NCI-H2081 (cell line): ENCODE data around the gene ERBB4.
"Not testable (repeated sequence)": the region's sequence is repeated elsewhere in the genome, so short reads cannot be mapped to it uniquely, and the experiment has no call there.

ENCODE experiments used
- DNase-seq, 2 experiments: peaks; one replicate each; lab custom pipeline; 2025; lab: John Stamatoyannopoulos, UW

Gene ERBB4

DNA sequence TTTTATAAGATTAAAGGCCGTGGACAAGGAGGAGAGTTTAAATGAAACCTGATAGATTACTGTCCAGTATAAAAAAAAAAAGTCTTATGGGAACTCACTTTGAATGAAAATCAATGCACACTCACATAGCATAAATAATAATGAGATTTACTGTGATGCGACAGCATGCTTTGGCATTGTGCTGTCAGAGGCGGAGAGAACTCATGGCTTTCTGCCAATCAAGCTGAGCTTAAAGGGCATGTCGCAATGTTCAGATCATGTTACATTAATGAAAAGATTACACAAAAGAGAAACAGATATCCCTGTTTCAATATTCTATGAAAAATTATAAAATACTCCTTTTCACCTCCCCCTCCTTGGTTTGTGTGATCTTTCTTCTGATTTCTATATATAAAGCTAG lies 310.8 kb downstream of the ERBB4 start:
- DNase-seq, result peak; percentile 71 to 87

DNA sequence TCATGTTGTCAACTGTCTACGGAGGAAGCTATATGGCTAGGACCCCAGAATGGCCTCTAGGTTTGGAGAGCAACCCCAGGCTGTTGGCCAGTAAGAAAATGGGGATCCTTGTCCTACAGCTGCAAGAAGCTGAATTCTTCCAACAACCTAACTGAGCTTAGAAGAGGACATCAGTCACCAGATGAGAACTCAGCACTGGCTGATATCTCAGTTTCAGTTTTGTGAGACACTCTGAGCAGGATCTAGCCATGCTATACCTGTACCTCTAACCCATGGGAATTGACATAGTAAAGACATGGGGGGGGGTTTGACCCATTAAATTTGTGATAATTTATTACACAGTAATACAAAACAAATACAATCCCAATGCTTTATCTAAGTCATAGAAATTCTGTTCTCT lies 312.5 kb downstream of the ERBB4 start:
- DNase-seq, result no peak

DNA sequence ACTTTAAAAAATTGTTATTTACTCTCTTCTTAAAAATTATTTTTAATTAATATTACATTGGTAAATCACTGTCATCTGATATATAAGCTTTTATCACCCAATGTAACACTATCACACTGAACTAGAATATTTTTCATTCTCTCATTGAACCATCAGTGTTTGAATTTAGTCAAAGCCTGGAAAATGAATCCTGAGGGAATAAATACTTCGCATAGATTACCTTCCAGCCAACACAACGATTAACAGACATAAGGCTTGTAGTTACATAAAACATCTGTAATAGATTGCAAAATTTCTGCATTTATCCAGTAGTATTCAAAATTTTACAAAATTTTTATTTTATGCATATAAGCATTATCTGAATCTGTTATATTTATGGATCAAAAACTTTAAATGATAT lies 314.9 kb downstream of the ERBB4 start:
- DNase-seq, result no peak

DNA sequence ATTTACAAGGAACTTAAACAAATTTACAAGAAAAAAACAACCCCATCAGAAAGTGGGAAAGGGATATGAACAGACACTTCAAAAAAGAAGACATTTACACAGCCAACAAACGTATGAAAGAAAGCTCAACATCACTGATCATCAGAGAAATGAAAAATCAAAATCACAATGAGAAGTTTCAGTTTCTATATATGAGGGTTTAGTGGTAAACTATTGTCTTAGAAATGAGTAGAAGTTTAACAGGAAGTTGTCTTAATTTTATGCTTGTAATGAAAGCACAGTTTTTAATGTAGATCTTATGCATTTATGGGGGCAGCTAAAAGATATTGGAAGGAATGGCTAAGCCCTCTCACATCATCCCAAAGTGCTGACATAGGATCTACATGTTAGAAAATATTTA lies 325.4 kb downstream of the ERBB4 start:
- DNase-seq, result no peak

DNA sequence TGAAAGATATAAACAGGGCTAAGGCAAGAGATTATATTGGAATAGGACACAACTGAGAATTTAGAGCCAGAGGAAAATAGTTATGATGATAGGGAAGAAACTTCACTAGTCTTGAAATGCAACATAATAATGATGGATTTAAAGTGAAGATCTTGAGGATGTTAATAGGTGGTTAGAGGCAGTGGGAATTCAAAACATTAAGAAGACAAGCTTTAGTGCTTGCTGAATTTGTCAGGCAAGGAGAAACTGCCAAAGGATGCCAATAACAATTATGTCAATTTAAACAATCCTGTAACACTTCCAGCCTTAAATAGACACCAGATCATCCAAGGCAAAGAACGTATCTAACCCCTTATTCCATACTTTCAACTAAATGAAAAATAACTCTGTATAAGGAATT lies 330.1 kb downstream of the ERBB4 start:
- no peak for DNase-seq

DNA sequence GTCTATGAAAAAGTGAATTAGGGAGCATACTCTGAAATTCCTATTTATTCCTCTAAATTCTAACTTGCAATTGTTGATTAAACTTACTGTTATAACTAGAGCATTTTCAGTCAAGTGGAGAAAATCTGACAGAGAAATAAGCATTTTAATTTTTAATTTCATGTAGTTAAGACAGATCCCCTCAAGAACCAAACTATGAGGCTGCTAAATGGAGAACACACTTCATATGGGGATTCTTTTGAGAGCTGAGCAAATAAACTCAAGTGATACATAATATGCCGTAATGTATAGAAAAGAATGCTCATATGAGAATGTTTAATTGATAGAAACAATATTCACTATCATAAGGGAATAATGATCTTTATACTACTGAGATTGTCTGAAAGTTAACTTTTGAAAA lies 340.8 kb downstream of the ERBB4 start:
- DNase-seq, result no peak

DNA sequence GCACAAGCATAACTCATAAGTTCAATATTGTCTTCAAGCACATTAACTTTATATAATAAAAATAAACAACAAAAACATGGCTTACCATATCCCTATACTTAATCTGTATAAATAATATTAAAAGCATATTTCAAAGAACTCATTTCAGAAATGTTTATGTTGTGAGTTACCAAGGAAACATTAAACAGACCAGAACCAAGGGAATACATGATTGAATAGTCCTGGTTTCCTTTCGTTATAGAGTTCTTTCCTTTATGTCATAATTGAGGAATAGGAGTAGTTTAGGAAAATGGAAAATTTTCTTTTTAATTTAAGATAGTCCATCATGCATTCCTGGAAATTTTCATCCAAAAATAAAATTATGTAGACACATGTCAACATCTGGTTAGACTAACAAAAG lies 343.0 kb downstream of the ERBB4 start:
- peak; percentile 10 to 46 for DNase-seq

DNA sequence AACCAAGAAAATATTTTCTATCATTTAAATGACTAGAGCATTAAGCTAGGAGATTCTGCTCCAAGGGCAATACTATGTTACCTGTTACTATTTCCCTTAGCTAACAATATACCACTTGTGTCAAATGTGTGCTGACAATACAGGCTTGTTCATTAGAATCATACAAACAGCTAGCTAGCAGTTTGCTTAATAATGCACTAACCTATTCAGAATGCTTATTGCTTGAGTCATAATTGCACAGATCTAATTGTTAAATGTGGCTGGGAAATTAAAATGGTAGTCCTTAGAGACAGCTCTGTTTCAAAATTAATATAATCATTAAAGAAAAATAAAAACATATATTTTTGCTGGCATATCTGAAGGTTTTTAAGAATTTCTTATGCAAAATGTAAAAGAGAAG lies 344.2 kb downstream of the ERBB4 start:
- peak in 1 of 2 experiments; percentile 27 for DNase-seq

DNA sequence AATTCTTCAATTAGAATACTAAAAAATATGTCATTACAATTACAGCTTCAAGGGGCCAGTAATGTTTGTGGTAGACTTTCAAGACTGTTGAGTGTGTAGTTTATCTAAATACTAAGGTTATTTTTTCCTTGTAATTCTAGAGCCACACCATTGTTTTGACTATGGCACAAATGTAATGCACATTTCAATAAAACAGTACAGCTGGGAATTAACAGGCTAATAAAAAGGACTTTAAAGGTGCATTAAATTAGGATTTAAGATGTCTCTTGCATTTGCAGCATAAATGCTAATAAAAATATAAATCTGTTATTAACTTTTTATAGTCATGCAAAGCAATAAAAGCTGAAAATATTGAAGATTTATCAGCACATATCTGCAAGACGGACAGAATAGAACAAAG lies 344.8 kb downstream of the ERBB4 start:
- DNase-seq, result no peak

DNA sequence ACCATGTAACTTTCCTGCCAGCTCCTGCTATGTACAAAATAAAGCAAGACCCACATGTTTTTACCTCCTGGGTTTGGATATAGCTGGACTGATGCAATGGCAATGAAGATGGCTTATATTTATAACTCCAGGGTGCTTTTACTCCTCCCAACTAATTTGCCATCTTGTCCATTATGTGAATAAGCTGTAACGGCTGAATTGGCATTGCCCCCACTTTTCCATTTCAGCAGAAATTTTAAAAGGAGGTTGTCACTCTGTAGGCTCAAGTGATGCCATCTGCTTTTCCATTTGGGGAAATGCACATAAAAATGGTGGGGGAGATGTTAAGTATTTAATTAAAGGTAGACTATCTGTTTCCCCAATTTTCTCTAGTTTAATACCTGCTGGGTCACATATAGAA lies 345.5 kb downstream of the ERBB4 start:
- peak; percentile 82 to 96 for DNase-seq

DNA sequence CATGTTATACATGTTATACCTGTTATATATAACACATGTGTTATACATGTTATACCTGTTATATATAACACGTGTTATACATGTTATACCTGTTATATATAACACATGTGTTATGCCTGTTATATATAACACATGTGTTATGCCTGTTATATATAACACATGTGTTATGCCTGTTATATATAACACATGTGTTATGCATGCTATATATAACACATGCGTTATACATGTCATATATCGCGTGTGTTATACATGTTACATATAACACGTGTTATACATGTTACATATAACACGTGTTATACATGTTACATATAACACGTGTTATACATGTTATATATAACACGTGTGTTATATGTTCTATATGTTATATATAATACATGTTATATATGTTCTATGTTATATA lies 347.2 kb downstream of the ERBB4 start:
- not testable (repeated sequence) for DNase-seq

DNA sequence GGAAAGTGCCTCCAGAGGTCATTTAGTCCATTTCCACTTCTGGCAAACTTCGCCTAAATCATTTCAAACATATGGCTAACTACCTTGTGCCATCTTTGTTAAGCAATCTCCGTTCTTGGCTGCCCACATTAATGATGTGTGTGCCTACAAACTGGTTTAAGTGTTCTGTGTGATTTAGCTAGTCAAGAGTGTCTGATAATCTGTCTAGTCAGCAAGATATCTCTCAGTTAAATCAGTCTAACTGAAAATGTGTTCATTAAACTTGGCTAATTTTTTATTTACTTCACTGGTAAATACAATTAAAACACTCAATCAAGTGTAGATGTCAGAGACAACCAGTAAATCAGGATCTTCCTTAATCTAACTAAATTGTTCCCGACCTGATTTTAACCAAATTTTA lies 352.4 kb downstream of the ERBB4 start:
- no peak for DNase-seq

DNA sequence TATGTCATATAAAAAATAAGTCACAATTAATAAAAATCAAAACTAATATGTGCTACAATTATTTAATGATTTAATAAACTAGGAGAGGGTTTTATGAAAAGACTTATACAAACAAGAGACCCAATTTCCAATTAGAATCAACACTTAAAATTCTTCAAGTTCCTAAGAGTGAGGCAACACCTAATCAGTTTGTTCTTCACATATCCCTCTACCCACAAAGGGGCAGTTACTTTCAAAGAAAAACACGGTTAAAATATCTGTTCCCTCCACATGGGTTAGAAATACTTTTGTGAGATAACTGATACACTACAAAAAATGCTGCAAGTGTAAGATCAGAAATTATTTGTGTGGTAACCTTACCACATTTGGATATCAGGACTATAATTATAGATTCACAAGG lies 357.0 kb downstream of the ERBB4 start:
- DNase-seq, result no peak

DNA sequence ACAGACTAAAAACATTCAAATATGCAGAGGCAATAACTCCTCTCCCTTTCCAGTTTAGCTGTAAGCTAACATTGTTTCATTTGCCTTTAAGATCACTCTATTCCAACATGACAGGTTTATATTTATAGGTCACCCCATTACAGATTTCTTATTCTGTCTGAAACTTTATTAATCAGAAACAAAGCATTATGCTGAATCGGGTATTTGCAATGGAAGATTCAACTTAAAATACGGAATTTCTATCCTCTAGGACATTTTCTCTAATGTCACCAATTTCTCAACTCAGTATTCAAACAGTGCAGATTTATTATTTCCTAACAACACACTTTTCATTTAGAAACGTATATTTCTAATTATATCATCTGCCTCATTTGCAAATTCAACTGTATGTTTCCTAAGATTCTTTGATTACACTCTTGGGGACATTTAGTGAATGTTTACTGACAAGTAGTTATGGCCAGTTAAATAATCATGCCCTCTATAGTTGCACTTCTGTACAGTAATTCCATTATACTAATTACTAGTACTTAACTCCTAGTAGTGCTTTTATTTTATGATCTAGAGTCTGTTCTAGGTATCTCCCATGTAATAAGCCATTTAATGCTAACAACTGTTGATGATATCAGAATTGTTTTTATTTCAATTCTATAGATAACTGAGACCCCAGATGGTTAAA lies 358.1 kb downstream of the ERBB4 start:
- peak in 1 of 2 experiments; percentile 4 for DNase-seq

DNA sequence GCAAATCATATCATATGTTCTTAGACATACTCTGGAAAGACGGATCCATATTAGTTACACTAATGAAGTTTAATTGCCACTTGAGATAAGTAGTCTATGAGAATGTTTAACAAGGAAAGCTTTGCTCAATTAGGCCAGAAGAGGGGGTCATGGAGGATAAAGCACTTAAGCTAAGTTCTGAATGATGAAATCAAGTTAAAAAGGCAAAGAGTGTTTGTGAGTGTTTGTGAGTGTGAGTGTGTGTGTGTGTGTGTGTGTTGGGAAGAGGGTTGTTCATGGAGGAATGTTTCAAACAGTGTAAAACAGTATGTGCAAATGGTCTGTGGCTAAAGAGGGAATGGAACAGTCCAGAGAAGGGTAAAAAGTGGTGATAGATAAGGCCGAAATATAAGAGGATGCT lies 360.9 kb downstream of the ERBB4 start:
- peak in 1 of 2 experiments; percentile 4 for DNase-seq

DNA sequence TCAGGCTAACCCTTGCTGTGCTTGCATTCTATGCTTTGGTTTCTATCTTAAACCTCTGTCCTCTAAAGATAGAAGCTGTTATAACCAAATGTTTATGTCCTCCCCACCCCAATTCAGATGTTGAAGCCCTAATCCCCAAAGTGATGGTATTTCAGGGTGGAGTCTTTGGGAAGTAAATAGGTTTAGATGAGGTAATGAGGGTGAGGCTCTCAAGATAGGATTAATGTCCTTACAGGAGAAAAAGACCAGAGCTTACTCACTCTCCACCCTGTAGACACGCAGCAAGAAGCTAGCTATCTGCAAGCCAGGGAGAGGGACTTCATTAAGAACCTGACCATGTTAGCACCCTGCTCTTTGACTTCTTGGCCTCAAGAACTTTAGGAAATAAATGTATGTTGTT lies 362.5 kb downstream of the ERBB4 start:
- DNase-seq, result no peak

DNA sequence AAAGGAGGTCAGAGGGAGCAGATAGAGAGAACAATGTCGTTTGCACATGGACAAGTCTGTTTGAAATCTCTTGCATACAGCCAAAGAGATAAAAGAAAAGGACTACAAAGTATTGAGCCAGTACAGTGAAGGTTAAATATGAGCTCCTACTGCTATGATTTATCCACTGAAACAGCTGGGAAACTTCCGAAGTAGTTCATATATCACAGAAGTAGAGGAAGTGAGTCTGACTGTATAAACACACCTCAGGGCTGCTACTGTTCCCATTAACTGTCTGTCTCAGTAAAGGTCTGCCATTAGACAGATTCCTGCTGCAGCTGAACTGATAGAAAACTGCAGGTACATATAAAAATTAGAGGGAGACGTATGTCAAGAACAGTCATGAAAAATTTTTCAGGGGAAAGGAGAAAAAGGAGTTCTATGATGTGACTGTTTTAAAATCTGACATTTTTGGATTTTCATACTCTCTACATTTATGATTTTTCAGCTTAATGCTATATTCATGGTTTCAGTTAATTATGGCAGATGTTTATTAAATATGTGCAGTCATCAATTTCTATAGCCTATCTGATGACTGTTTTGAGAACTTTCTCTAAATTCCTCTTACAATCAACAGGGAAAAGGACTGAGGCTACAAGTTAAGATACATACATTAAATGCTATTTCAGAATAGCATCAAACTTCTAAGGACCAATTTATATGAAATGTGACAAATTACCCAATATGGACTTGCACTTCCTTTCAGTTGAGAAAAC lies 364.7 kb downstream of the ERBB4 start:
- peak; percentile 34 to 76 for DNase-seq

DNA sequence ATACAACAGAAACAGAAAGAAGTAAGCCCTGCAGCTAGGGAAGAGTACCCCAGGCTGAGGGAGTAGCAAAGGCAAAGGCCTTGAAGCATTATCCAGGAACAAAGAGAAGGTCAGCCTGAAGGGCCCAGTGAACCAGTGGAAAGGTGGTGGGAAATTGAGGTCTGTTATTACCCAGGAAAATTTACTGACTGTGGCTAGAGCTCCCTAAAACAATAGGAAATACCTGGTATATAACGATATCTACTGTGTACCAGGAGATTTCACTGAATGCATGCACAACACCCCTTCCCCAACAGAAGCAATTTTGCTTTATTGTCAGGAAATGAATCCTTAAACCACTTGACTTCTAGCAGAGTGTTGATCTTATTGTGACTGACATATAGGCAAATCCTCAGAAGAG lies 365.3 kb downstream of the ERBB4 start:
- no peak for DNase-seq

DNA sequence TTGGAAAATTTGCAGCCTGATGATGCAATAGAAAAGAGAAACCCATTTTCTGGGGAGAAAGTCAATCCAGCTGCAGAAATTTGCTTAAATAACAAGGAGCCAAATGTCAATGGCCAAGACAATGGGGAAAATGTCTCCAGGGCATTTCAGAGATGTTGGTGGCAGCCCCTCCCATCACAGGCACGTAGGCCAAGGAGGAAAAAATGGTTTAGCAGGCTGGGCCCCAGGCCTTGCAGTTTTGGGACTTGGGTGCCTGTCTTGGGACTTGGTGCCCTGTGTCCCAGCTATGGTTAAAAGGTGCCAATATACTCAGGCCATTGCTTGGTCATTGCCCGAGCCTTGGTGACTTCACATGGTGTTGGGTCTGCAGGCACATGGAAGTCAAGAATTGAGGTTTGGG lies 368.2 kb downstream of the ERBB4 start:
- DNase-seq, result no peak

DNA sequence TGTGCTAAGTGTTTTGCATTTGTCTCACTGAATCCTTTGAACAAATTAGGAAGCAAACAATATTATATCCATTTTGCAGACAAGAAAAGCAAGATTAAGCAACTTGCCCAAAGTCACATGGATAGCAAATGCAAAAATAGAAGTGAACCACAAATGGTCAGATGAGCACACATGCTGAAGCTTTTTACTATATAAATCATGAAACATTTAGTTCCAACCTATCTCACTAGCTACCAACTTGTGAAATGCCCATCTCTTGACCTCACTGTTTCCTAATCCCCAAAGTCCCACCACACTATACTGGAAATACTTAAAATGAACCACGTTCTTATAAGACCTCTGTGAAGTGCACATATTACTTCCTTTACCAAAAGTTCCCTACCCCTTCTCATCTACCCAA lies 380.5 kb downstream of the ERBB4 start:
- DNase-seq, result no peak

DNA sequence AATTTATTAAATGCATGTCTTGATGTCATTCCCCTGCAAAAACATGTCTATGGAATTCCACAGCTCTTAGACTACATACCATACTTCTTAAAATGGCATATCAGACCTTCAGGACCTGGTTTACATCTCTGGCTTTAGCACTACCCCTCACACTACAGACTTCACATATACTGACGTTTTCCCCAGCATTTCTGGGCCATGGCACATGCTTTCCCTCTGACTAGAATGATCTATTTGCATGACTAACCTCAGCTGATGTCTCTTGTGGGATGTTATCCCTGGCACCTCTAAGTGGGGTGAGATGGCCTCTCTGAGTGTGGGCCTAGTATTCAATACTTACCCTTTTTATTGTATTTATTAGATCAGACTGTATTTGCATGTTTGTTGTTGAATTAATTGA lies 381.6 kb downstream of the ERBB4 start:
- no peak for DNase-seq

DNA sequence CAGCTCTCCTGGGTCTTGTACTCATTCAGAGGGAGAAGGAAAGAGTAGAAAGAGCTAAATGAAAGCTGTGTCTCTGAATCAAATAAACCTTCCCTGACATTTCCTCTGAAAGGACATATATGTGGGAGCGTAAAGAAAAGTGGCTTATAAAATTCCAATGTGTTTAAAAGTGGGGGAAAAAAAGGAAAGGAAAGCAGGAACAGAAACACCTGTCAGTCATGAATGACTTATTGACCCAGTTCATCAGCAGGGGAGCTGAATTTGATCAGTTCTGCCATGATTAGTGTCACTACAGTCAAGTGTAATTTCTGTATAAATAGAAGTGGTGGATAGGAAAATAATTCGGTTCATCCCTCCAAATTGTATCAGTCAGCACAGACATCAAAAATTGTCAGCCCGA lies 382.5 kb downstream of the ERBB4 start:
- DNase-seq, result no peak

DNA sequence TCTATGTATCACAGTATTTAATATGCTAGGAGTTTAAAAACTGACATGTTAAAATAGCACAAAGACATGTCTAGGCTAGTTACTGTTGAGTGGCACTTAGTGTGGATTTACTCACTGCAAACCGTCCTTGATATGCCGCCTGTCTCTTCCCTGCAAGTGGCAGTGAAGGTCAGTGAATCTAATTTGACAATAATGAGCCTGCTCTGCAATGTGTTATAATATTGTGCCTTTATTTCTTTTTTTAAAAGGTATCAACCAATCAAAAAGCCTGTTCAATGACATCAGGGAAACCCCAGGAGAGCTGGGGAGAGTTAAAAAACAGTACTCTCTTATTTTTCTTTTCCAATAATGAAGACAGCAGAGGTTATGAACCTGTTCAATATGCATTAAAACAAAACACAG lies 384.1 kb downstream of the ERBB4 start:
- peak in 1 of 2 experiments; percentile 39 for DNase-seq

DNA sequence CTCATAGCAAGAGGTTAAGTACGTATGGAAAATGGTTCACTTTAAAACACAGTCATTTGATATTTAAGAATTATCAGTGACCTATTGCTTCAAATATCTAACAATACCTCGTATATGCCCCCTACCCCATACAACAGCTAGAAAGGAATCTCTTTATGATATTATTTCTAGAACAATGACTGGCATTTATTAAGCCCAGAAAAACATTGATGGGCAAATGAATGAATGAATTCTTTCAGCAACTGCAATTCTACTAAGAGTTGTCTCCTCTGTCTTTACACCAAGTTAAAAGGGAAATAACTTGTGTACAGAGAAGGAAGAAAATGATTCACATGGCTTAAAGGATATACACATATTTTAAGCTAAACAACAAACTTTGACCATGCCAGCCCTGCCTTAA lies 384.7 kb downstream of the ERBB4 start:
- DNase-seq, result no peak
